ENCODE data around the gene TMX2.

DNA sequence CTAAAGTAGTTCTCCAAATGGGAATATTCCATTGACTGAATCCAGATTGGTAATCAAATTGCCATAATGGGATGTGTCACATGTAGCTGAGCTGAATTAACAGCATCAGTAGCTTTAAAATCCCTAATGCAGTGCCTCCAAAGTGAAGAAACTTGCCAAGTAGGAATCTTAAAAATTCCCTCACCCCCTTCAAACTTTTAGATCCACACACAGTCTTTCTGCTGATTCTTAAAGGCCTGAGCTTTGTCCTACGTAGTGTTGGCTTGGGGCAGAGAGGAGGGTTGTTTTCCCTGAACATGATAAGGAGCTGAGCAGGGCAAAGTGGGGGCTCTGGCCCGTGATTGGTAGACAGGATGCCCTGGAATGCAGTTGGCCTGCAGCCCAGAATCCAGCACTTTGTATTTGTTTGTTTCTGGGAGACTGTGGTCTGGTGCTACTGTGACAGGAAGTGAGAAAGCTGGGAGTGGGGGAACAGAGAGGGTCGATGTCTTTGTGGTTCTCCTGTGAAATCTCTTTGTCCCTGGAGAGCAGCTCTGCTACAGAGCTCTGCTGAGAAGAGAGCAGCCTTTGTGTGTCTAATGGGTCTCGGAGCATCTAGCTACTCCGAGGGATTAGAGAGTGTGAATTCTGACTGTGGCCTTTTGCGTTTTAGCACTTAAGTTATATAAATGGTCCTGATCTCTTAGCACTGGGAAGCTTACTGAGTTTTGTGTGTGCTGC lies 66.1 kb downstream of the TMX2 start:
- TF ChIP-seq, protein P1, sequence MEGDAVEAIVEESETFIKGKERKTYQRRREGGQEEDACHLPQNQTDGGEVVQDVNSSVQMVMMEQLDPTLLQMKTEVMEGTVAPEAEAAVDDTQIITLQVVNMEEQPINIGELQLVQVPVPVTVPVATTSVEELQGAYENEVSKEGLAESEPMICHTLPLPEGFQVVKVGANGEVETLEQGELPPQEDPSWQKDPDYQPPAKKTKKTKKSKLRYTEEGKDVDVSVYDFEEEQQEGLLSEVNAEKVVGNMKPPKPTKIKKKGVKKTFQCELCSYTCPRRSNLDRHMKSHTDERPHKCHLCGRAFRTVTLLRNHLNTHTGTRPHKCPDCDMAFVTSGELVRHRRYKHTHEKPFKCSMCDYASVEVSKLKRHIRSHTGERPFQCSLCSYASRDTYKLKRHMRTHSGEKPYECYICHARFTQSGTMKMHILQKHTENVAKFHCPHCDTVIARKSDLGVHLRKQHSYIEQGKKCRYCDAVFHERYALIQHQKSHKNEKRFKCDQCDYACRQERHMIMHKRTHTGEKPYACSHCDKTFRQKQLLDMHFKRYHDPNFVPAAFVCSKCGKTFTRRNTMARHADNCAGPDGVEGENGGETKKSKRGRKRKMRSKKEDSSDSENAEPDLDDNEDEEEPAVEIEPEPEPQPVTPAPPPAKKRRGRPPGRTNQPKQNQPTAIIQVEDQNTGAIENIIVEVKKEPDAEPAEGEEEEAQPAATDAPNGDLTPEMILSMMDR (optimal IDR thresholded peaks at IDR 0.05 in 1 of 3, IDR thresholded peaks at IDR 0.05 in 1 of 3, conservative IDR thresholded peaks at IDR 0.05 in 1 of 3; ENCODE audit: extremely low read depth in 1 of 3, insufficient read depth in 2 of 3, low read length in 3 of 3), result no peak
- no peak for TF ChIP-seq EZH2 (IDR thresholded peaks at IDR 0.05; ENCODE audit: low read length)

All from keratinocyte (primary cell).